ENCODE data around the gene MR1. TPM values are rescaled to one million over a fixed set of nuclear protein-coding genes. Genes with fewer than 3 reads are reported as not detected.
A peak's percentile ranks its signal among the peaks of the same experiment; 100 is the strongest.

Gene MR1
- total RNA-seq, 6 experiments from 2014 or later: 5.6 to 11.6 (median 6.6) TPM

GRCh38 chr1:181012203-181012745, 21.5 kb upstream of the MR1 start:
- no peaks in the 10 kb centered on the region for H3K9me3 ChIP-seq
- intact Hi-C loops (cut with DNase I): no loop called here
- TF ChIP-seq CTCF (IDR thresholded peaks at IDR 0.05) (no peak), POLR2A (IDR thresholded peaks at IDR 0.05) (no peak)
- no peaks in the 10 kb centered on the region for H3K27me3 ChIP-seq
- ATAC-seq (no peak), DNase-seq (no peak)
- H3K4me1 ChIP-seq: no peaks in the 10 kb centered on the region
- no peak overlapping the region for H3K27ac ChIP-seq
- no CpG with 5 or more reads among the region's 4 CpGs for WGBS (ENCODE audit: insufficient coverage, low coverage, low lambda C conversion rate, missing lambda C conversion rate)
- no peaks in the 10 kb centered on the region for H3K36me3 ChIP-seq
- H3K4me3 ChIP-seq: no peak overlapping the region

GRCh38 chr1:181013144-181013543, 20.6 kb upstream of the MR1 start:
- 63% methylated on average over 3 of the region's 5 CpGs for WGBS (ENCODE audit: insufficient coverage, low coverage, low lambda C conversion rate, missing lambda C conversion rate)
- Histone ChIP-seq H3K27me3 (no peaks in the 10 kb centered on the region), H3K36me3 (no peaks in the 10 kb centered on the region), H3K9me3 (no peaks in the 10 kb centered on the region), H3K4me3 (no peak overlapping the region), H3K27ac (no peak overlapping the region), H3K4me1 (no peaks in the 10 kb centered on the region)
- DNase-seq (no peak), ATAC-seq (peak in 2 of 4 donors; percentile 22 to 26)
- no peak for TF ChIP-seq CTCF (IDR thresholded peaks at IDR 0.05)
- intact Hi-C loops (cut with DNase I): no loop called here

- H3K4me3 ChIP-seq: no peak overlapping the region
- H3K4me1 ChIP-seq: no peaks in the 10 kb centered on the region
- no peaks in the 10 kb centered on the region for H3K36me3 ChIP-seq
- no peak overlapping the region for H3K27ac ChIP-seq
- no peaks in the 10 kb centered on the region for H3K9me3 ChIP-seq
- no peaks in the 10 kb centered on the region for H3K27me3 ChIP-seq
- DNase-seq: no peak
- intact Hi-C loops (cut with DNase I): no loop called here
- no peak for TF ChIP-seq CTCF (IDR thresholded peaks at IDR 0.05)
- TF ChIP-seq POLR2A (IDR thresholded peaks at IDR 0.05): no peak
- ATAC-seq: peak in 1 of 4 donors; percentile 39
- 60% methylated on average over 2 of the region's 2 CpGs for WGBS (ENCODE audit: insufficient coverage, low coverage, low lambda C conversion rate, missing lambda C conversion rate)
Observed at GRCh38 chr1:181014477-181015250, 19.1 kb upstream of the MR1 start.

- intact Hi-C loops (cut with DNase I): no loop called here
- ATAC-seq (peak in 2 of 4 donors; percentile 36 to 49), DNase-seq (no peak)
- TF ChIP-seq POLR2A (IDR thresholded peaks at IDR 0.05) (no peak), CTCF (IDR thresholded peaks at IDR 0.05) (no peak)
- H3K36me3 ChIP-seq: no peaks in the 10 kb centered on the region
- H3K4me1 ChIP-seq: no peaks in the 10 kb centered on the region
- H3K27ac ChIP-seq: no peak overlapping the region
- no peak overlapping the region for H3K4me3 ChIP-seq
- H3K27me3 ChIP-seq: no peaks in the 10 kb centered on the region
- no peaks in the 10 kb centered on the region for H3K9me3 ChIP-seq
Observed at GRCh38 chr1:181015251-181015615, 18.6 kb upstream of the MR1 start.
